Activated T-cell treated with anti-CD3 and anti-CD28 coated beads, Interleukin-2, amount 50 U/mL, for 1 hour (primary cell): ENCODE measurements around the gene NMRK2.
A peak's percentile ranks its signal among the peaks of the same experiment; 100 is the strongest.

Experiments used
- DNase-seq: peaks from one replicate; pipeline ENCODE4 v3.0.0-alpha.2; 2020

The NMRK2 gene

DNA sequence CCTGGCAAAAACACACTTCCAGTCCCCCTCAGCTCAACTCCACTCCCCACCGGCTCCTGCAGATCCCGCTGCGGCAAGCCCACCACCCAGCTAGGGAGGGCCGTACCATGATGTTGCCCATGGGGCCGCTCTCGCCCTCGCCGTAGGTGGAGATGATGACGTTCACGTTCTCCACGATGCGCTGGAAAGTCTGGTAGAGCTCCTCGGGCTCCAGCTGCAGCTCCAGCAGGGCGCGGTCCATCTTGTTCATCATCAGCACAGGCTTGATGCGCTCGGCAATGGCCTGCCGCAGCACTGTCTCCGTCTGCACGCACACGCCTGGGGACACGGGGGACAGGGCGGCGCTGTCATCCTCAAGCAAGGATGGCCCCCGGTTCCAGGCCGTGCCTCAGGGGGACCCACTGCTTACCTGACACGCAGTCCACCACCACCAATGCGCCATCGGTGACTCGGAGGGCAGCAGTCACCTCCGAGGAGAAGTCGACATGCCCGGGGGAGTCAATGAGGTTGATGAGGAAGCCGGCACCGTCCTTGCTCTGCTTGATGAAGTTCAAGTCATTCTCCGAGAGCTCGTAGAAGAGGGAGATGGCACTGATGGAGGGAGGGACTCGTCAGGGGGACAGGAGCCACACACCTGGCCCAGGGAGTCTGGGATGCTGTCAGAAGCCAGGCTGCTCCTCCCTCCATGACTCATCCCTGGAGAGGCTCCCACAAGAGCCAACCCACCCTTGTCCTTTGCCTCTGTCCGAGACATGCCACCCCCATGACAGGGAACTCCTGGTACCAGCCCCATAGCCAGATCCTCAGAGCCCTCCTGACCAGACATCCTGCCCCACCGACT is 50.1 kb downstream of the NMRK2 start:
- peak; percentile 27 for DNase-seq

DNA sequence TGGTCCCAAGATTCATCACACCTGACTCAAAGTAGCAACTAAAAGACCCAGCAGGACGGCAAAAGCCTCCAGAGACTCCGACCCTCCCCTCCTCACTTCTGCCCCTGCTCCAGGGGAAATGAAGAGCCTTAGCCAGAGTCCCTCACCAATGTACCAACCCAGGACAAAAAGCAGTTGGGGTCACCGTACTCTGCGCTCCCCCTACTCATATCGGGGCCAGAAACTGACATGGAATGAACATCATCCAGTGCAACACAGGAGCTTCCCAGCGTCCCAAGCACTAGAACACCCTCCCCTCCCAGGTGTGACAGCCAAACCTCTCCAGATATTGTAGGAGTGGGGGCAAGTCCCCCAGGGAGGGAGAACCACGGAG is 50.7 kb downstream of the NMRK2 start:
- no peak for DNase-seq

DNA sequence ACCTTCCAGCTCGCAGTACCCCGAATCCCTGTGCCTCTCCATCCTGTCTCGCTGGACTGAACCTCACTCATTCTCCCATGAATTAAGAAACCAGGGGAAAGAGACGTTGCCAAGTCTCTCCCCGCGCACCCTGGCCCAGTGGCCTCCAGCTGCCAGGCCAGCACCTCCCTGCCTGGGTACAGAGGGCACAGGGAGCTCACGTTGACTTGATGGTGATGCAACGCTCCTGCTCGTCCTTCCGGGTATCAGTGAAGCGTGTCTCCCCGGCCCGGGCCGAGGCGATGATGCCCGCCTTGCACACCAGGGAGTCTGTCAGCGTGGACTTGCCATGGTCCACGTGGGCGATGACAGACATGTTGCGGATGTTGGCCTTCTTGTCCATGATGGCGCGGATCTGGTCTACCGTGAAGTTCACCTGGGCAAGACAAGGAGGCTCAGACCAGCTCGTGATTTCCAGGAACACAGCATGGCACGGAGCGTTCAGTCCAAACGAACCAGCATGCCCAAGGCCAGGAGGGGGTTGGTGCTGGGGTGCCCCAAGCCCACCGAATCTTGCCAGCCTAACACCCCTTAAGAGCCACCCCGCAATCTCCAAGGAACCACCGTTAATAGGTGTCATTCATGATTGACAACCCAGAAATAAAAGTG is 51.2 kb downstream of the NMRK2 start:
- peak; percentile 36 for DNase-seq

DNA sequence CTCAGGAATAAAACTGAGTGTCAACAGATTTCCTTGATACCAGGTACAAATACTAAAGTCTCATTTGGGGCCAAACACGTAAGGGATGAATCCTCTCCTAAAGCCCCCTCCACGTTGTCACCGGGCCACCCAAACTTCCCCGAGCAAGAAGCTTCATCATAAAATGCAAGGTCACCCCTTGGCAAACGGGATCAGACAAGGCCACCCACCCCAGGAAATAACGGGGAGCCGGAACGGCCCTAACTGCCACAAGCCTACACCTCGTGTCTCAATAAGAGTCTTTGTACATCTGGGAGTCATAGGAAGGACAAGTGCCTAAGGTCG is 51.7 kb downstream of the NMRK2 start:
- DNase-seq, result no peak

DNA sequence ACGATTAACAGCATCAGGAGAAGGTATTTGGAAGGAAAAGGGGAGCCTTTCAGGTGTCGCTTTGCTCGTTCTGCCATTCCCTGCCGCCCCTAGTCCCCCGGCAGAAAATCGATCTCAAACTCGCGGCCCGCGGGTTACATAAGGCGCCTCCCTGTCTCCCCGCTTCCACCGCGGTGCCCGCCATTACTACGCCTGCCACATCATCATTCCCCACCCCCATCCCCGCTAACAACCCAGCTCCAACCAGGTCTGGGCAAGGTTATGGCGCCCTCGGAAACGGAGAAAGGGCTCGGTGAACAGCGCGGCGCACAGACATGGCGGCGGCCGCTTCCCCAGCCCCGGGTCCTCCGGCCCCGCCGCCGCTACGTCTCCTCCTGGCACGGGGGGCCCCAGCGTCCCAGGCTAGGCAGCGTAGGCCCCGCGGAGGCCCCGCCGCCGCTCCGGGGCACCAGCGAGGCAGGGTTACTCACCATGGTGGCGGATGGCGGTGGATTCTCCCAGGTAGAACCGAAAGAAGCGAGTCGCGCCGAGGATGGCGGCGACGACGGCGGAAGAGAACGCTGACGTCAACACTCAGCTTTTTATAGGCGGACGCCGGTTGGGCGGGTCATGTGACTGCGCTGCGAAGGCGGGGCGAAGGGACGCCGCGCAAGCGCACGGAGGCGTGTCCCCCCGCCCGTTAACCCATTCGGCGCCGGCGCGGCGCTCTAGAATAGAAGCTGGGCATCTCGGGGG is 52.2 kb downstream of the NMRK2 start, which contains the start of gene EEF2:
EEF2 (minus strand) TSS at position 556 of the 735 bp plus-strand sequence; CDS start at position 473, 83 bp downstream.
- peak; percentile 93 for DNase-seq

DNA sequence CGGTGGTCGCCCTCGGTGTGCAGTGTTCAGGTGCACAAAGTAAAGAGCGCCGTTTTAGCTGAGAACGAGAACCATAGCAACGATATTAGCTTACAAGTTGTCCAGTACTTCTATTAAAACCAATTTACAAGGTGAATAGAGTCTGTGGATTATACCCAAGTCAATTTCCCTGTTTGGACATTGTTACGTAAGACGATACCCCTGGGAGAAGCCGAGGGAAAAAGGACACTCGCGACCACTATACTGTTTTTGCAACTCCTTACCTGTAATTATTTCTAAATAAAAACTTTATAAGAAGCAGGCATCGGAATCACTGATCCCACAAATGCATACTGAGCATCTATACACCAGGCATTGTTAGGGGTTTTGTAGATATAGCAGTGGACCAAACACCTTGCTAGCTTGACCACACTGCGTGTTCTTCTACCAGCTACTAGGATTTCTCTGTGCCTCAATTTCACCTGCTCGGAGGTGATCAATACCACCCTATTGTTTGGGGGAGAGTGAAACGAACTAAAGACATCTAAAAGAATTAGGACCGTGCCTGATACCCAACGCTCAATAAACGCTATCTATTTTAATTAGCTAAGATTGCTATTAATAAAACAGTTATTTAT is 52.9 kb downstream of the NMRK2 start:
- no peak for DNase-seq

DNA sequence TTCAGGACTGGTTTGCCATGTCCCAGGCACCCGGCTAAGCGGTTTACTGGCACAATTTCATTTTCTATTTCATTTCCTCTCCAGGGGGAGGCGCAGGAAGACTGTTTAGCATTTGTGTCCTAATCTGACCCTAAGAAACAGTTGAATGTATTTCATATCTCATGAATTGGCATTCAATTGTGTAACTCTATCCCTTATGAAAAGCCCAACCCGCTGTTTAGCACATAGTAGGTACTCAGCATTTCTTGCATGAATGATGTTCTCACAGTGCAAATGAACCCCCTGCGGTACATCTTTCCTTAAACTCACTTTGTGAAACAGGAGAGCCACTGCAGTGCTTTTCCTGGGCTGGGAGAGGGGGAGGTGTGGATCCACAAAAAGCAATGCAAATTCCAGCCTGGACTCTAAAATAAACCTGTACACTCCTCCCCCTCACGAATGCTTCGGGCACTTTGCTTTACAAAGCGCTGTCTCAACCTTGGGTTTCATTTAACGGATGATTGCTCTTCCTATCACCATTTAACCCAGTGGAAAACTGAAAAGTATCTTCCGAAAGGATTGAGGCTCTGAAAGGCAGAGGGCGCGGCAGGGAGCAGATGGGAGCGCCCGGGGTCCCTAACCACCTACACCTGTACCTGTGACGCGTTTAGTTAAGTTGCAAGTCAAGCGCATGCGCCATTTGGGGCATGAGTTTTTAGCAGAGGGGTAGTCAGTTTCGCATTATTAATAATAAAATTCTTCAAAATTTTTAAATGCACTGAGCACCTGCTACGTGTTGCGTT is 53.6 kb downstream of the NMRK2 start:
- DNase-seq, result peak; percentile 57

DNA sequence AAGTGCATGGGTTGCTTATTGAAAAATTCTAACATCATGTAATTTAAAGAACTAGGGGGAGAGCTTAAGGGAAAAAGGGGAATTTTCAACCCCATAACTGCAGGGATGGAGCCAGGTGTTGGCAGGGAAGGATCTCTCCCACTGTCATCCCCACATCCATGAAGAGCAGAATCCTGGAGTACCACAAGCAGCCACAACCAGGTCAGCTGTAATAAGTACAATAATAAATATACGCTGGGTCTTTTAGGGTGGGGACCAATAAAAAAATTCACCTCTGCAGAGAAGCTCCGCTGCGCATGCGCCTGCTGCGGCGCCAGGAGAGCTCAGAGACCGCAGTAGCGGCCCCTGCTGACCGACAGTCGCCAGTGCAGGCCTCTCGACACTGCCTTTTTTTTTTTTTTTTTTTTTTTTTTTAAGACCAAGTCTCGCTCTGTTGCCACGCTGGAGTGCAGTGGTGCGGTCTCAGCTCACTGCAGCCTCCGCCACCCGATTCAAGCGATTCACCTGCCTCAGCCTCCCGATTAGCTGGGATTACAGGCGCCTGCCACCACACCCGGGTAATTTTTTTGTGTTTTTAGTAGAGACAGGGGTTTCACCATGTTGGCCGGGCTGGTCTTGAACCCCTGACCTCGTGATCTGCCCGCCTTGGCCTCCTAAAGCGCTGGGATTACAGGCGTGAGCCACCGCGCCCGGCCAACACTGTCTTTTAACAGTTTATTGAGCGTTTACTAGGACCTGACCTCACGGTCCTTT is 54.9 kb downstream of the NMRK2 start:
- DNase-seq, result peak; percentile 89

DNA sequence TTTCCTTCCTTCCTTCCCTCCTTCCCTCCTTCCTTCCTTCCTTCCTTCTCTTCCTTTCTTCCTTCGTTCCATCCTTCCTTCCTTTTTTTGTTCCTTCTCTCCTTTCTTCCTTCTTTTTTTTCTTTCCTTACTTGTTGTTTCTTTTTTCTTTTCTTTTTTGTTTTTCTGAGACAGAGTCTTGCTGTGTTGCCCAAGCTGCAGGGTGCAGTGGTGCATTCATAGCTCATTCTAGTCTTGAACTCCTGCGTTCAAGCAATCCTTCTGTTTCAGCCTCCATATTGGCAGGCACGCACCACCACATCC is 57.9 kb downstream of the NMRK2 start:
- no peak for DNase-seq
